DOHH2 (cell line): ENCODE data around the gene SNX13.

Experiments used
- H3F3A ChIP-seq: fragments of 200-600 bp; sonication (generic), shearing (Covaris generic); 2 replicates; pipeline ENCODE4 v1.6.0; 2016; ENCODE audit warnings: antibody characterized with exemption, mild to moderate bottlenecking; ENCODE audit not compliant: control insufficient read depth, insufficient read depth
- H3K27ac ChIP-seq: fragments of 200-600 bp; sonication (generic); 2 replicates; pipeline ENCODE4 v1.5.1; 2014; ENCODE audit warnings: low read depth, mild to moderate bottlenecking, low read length, moderate library complexity
- H3K27me3 ChIP-seq: fragments of 200-600 bp; sonication (generic); 2 replicates; pipeline ENCODE4 v1.6.1; 2014; ENCODE audit warnings: mild to moderate bottlenecking, low read length, mixed read lengths; ENCODE audit not compliant: control insufficient read depth
- H3K36me3 ChIP-seq: fragments of 200-600 bp; sonication (generic); 2 replicates; pipeline ENCODE4 v1.6.1; 2014; ENCODE audit warnings: mild to moderate bottlenecking, low read length, moderate library complexity, mixed read lengths; ENCODE audit not compliant: control insufficient read depth
- H3K4me1 ChIP-seq: fragments of 200-600 bp; sonication (generic); 2 replicates; pipeline ENCODE4 v1.6.1; 2014; ENCODE audit warnings: mild to moderate bottlenecking, low read length, mixed read lengths; ENCODE audit not compliant: control insufficient read depth
- H3K4me2 ChIP-seq: fragments of 200-600 bp; sonication (generic); 2 replicates; pipeline ENCODE4 v1.6.0; 2014; ENCODE audit warnings: mild to moderate bottlenecking, low read length, moderate library complexity
- H3K4me3 ChIP-seq: fragments of 200-600 bp; sonication (generic); 2 replicates; pipeline ENCODE4 v1.5.1; 2014; ENCODE audit warnings: mild to moderate bottlenecking, low read length, mixed read lengths
- H3K79me2 ChIP-seq: fragments of 200-600 bp; sonication (generic); 2 replicates; pipeline ENCODE4 v1.6.1; 2014; ENCODE audit warnings: mild to moderate bottlenecking, low read length, mixed read lengths; ENCODE audit not compliant: control insufficient read depth
- H3K9me2 ChIP-seq: fragments of 200-600 bp; sonication (generic); replicated peaks from 2 replicates; pipeline ENCODE4 v1.6.1; 2014; ENCODE audit warnings: mild to moderate bottlenecking, low read length, mixed read lengths; ENCODE audit not compliant: control insufficient read depth
- H3K9me3 ChIP-seq: fragments of 200-600 bp; sonication (generic); 2 replicates; pipeline ENCODE4 v1.6.1; 2014; ENCODE audit warnings: antibody characterized with exemption, low read length, mixed read lengths; ENCODE audit not compliant: control insufficient read depth, insufficient read depth
- H4K20me1 ChIP-seq: fragments of 200-600 bp; sonication (generic); 2 replicates; pipeline ENCODE4 v1.6.0; 2014; ENCODE audit warnings: low read depth, mild to moderate bottlenecking, antibody characterized with exemption, low read length, moderate library complexity; ENCODE audit not compliant: control insufficient read depth, insufficient read depth
- EZH2phosphoT487 ChIP-seq: fragments of 200-600 bp; sonication (generic); IDR thresholded peaks from 2 replicates; pipeline ENCODE4 v1.6.1; 2017; ENCODE audit warnings: borderline replicate concordance, mild to moderate bottlenecking, antibody characterized with exemption, low read length, moderate library complexity, mixed read lengths
- TF ChIP-seq, protein P1 (sequence below): fragments of 200-600 bp; sonication (generic); IDR thresholded peaks from one replicate; pipeline ENCODE4 v1.5.1; 2014; ENCODE audit warnings: antibody characterized with exemption, mild to moderate bottlenecking, low read depth, low read length; ENCODE audit not compliant: poor library complexity, severe bottlenecking

The SNX13 gene

DNA sequence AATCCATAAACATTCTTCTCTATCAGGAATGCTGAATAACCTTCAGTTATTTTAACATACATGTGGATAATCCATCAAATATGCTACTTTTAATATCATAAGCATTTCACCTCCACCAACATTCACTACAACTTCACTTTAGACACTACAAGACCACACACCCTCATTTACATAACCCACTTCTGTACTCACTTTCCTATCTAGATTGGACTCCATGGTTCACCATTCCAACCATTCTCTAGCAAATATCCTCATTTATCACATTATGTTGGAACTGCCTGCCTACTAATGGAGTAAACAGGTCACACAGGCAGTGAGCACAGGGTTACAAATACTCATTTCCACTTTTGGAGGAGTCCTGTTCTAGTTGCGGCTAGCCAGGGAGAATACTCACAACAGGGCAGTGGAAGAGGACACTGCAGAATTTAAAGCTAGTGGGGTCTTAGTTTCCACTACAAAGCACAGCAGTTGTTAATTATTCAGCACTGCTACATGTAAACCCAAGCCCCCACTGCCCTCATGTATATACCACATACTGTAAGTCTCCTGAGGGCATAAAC is 18.4 kb downstream of the SNX13 start:
- no peak for TF ChIP-seq EZH2phosphoT487
- TF ChIP-seq, protein P1, sequence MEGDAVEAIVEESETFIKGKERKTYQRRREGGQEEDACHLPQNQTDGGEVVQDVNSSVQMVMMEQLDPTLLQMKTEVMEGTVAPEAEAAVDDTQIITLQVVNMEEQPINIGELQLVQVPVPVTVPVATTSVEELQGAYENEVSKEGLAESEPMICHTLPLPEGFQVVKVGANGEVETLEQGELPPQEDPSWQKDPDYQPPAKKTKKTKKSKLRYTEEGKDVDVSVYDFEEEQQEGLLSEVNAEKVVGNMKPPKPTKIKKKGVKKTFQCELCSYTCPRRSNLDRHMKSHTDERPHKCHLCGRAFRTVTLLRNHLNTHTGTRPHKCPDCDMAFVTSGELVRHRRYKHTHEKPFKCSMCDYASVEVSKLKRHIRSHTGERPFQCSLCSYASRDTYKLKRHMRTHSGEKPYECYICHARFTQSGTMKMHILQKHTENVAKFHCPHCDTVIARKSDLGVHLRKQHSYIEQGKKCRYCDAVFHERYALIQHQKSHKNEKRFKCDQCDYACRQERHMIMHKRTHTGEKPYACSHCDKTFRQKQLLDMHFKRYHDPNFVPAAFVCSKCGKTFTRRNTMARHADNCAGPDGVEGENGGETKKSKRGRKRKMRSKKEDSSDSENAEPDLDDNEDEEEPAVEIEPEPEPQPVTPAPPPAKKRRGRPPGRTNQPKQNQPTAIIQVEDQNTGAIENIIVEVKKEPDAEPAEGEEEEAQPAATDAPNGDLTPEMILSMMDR: no peak
- no peaks in the 10 kb centered on the region for H3K27me3 ChIP-seq
- H3F3A ChIP-seq: no peaks in the 10 kb centered on the region
- no peak overlapping the region for H3K4me3 ChIP-seq
- H3K4me1 ChIP-seq: peaks cover 8% of the 10 kb centered on the region
- H3K9me2 ChIP-seq: no peaks in the 10 kb centered on the region
- no peak overlapping the region for H3K27ac ChIP-seq
- 0 out of 2 replicates have a peak, but pooled peaks cover 7% of the 10 kb centered on the region for H4K20me1 ChIP-seq
- peaks cover 99% of the 10 kb centered on the region for H3K79me2 ChIP-seq
- H3K36me3 ChIP-seq: peaks cover 5% of the 10 kb centered on the region; the same call in 1 of the 2 replicates
- no peak overlapping the region for H3K4me2 ChIP-seq
- H3K9me3 ChIP-seq: peaks cover 11% of the 10 kb centered on the region; the same call in 1 of the 2 replicates

DNA sequence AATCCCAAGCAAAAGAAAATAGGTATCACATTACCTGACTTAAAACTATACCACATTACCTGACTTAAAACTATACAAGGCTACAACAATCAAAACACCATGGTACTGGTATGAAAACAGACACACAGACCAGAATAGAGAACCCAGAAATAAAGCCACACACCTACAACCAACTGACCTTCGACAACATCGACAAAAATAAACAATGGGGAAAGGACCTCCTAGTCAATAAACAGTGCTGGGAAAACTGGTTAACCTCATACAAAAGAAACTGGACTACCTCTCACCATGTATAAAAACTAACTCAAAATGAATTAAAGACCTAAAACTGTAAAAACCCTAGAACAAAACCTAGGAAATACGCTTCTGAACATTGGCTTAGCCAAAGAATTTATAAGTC is 22.5 kb downstream of the SNX13 start:
- TF ChIP-seq, protein P1: no peak
- no peak for TF ChIP-seq EZH2phosphoT487
- H3K4me1 ChIP-seq: peaks cover 4% of the 10 kb centered on the region; the same call in 1 of the 2 replicates
- peaks cover 9% of the 10 kb centered on the region; the same call in 1 of the 2 replicates for H4K20me1 ChIP-seq
- peaks cover 5% of the 10 kb centered on the region; the same call in 1 of the 2 replicates for H3K36me3 ChIP-seq
- H3K27me3 ChIP-seq: no peaks in the 10 kb centered on the region
- H3K4me2 ChIP-seq: no peak overlapping the region
- peaks cover 18% of the 10 kb centered on the region; the same call in 1 of the 2 replicates for H3K9me3 ChIP-seq
- H3F3A ChIP-seq: no peaks in the 10 kb centered on the region
- no peaks in the 10 kb centered on the region for H3K9me2 ChIP-seq
- peaks cover 99% of the 10 kb centered on the region for H3K79me2 ChIP-seq
- no peak overlapping the region for H3K4me3 ChIP-seq
- no peak overlapping the region for H3K27ac ChIP-seq

DNA sequence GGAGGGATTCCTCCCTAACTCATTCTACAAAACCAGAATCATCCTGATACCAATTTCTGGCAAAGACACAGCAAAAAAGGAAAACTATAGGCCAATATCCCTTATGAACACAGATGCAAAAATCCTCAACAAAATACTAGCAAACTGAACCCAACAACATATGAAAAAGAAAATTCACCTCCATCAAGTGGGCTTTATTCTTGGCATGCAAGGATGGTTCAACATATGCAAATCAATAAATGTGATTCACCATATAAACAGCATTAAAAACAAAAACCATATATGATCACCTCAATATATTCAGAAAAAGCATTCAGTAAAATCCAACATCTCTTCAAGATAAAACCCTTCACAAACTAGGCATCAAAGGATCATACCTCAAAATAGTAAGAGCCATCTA is 23.5 kb downstream of the SNX13 start:
- H3K9me3 ChIP-seq: peaks cover 18% of the 10 kb centered on the region; the same call in 1 of the 2 replicates
- no peaks in the 10 kb centered on the region for H3K9me2 ChIP-seq
- TF ChIP-seq, protein P1: no peak
- no peak for TF ChIP-seq EZH2phosphoT487
- H3K79me2 ChIP-seq: peaks cover 99% of the 10 kb centered on the region
- H4K20me1 ChIP-seq: peaks cover 9% of the 10 kb centered on the region; the same call in 1 of the 2 replicates
- H3K4me3 ChIP-seq: no peak overlapping the region
- H3F3A ChIP-seq: no peaks in the 10 kb centered on the region
- no peak overlapping the region for H3K4me2 ChIP-seq
- H3K4me1 ChIP-seq: peaks cover under 1% of the 10 kb centered on the region; the same call in 1 of the 2 replicates
- no peak overlapping the region for H3K27ac ChIP-seq
- H3K36me3 ChIP-seq: no peaks in the 10 kb centered on the region; the same call in 1 of the 2 replicates
- H3K27me3 ChIP-seq: no peaks in the 10 kb centered on the region
